GM12892 (cell line): Measurements from ENCODE around the gene FBLIM1. TPM values are rescaled to one million over a fixed set of nuclear protein-coding genes. Genes with fewer than 3 reads are reported as not detected.

Experiments
- DNase-seq: peaks from one replicate; pipeline ENCODE4 v3.0.0; 2011; ENCODE audit not compliant: insufficient read length
- FAIRE-seq: peaks from 2 replicates; lab custom pipeline; 2011; peaks lifted over from hg19 to GRCh38; lab: Jason Lieb, UNC
- POLR2A ChIP-seq: IDR thresholded peaks from 2 replicates; pipeline ENCODE4 v1.6.1; 2011; ENCODE audit warnings: low read depth, low read length, control low read depth
- POLR2AphosphoS5 ChIP-seq: IDR thresholded peaks from 2 replicates; pipeline ENCODE4 v1.6.1; 2011; ENCODE audit warnings: low read depth, low read length, control low read depth
- TAF1 ChIP-seq: IDR thresholded peaks from 2 replicates; pipeline ENCODE4 v1.6.1; 2011; ENCODE audit warnings: low read depth, mild to moderate bottlenecking, control low read depth, low read length, borderline replicate concordance
- polyA plus RNA-seq: library from polyadenylated mRNA; unstranded; fragments of >200 nt; gene quantifications from one replicate; pipeline ENCODE4 v1.2.1, GENCODE V29; 2012; ENCODE audit warnings: missing spikeins, inconsistent platforms; ENCODE audit not compliant: missing spikeins

FBLIM1 gene
- not detected for polyA plus RNA-seq

DNA sequence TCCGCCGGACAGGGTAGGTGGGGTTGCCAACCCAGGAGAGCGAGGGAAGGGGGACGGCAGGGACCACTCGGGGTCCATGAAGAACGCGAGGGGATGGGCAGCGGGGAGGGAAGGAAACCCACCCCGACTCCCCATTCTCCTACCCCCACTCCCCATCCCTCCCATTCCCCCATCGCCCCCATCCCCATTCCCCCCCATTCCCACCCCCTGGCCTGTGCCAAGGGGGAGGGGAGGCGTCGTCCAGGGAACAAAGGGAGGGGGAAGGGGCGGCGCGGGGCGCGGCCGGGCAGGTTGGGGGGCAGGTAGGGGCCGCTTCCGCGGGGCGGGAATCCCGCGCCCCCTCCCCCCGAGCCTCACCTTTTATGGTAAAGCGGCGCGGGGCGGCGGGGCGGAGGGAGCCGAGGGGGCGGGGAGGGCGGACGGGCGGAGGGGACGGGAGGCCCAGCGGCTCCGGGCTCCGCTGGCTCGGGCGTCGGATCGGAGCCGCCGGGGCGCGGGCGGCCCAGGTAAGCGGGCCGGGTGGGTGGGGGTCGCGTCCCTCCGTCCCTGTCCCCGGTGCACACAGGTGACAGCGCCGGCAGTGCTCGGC is at the start of gene FBLIM1:
TSS of gene FBLIM1 (plus strand) at position 453 of the 589 bp plus-strand sequence. CDS start 6,189 bp downstream, outside the sequence.
- DNase-seq (no peak), FAIRE-seq (no peak)
- TF ChIP-seq POLR2A (no peak), POLR2AphosphoS5 (no peak), TAF1 (no peak)

DNA sequence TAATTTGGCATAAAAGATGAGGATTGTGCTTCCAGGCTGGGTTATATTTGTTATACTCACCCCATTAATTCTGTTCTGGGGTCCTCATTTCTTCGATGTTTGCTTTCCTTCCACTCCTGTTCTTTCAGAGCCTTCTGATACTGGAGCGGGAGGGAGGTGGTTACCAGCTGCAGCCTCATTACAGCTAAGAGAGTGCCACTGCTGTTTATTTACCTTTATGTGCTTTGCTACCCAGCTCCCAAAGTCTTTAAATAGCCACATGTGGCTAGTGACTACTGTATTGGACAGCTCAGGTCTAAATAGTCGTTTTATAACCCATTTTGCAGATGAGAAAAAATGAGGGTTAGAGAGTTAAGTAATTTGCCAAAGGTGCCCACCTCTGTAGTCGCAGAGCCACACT is 49.4 kb upstream of the FBLIM1 start:
- TF ChIP-seq TAF1 (no peak), POLR2AphosphoS5 (no peak), POLR2A (no peak)
- no peak for DNase-seq
- no peak for FAIRE-seq

- FAIRE-seq: no peak
- no peak for TF ChIP-seq TAF1
- no peak for TF ChIP-seq POLR2A
- TF ChIP-seq POLR2AphosphoS5: no peak
- no peak for DNase-seq
Measured at GRCh38 chr1:15712168-15712567, 46.4 kb upstream of the FBLIM1 start.

DNA sequence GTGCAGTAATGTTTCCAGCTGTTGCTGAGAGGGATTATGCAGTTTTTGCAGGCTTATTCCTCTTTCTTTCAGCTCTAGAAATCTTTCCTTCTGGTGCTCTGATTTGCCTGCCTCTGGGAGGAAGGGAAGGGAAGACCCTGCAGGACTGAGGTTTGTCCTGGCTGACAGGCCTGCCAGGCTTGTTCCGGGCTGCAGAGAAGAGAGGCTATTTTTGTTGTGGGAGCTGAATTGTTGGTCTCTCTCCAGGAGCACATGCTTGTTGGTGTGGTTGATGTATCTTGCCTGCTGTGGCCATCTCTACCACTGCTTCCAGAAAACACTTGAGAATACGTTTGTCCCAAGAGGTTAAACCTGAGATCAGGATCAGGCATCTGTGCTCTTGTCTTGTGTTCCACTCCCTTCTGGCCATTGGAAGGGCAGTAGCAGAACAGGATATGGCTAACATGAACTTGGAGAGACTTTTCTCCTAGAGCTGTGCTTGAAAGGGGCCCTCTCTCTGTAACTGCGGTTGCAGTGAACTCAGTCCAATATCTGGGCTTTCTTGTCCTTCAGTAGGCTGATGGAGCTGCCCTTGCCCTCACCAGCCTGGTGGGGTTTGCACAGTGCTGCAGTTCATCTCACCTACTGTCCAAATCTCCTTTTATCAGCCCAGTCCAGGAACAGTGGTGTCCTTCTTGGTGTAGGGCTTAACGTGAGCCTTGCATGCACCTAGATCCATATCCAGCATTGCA is 44.0 kb upstream of the FBLIM1 start:
- no peak for DNase-seq
- TF ChIP-seq POLR2A: no peak
- TF ChIP-seq POLR2AphosphoS5: no peak
- no peak for TF ChIP-seq TAF1
- no peak for FAIRE-seq

- TF ChIP-seq POLR2A: no peak
- no peak for TF ChIP-seq POLR2AphosphoS5
- TF ChIP-seq TAF1: no peak
- FAIRE-seq: no peak
- DNase-seq: no peak
Measured at GRCh38 chr1:15717418-15718125, 41.0 kb upstream of the FBLIM1 start.

DNA sequence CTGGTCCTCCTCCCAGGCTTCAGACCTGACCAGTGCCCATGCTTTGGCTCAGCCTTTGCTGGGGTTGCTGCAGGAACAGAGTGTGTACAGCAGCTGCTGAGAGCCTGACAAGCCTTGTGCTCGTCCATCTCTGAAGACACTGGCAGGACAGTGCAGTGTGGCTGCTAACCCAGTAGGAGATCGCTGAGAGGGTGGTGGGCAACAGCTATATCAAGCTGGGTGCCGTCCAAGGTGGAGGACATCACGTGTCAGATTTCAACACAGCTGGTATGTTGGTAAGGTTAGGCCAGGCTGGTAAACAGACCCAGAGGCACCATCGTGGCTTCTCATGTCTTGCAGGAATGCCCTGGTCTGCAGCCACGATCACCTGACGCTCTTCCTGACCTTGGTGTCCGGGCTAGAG is 40.4 kb upstream of the FBLIM1 start:
- FAIRE-seq: no peak
- DNase-seq: no peak
- TF ChIP-seq POLR2A (no peak), POLR2AphosphoS5 (no peak), TAF1 (no peak)

DNA sequence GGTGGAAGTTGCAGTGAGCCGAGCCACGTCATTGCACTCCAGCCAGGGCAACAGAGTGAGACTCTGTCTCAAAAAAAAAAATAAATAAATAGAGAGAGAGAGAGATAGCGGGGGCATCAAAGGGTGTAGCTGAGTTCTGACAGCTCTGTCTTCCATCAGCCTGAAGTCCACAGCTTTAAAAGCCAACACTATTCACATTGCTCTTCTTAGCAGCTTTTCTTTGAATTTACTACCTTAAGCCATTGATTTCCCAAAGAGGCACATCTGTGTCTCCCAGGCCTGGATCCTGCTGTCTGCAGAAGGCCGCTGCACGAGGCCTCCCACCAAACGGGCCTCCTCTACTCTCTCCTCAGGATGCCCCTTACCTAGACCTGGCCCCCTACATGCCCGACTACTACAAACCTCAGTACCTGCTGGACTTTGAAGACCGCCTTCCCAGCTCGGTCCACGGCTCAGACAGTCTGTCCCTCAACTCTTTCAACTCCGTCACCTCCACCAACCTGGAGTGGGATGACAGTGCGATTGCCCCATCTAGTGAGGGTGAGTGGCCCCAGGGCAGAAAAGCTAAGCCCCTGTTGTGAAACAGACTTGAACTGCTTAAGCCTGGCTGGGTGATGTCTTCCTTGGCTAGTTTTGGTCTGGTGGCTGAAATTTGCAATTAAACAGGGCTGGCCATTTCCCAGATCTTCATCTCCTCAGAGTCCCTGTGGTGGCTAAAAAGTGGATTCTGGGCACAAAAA is 39.0 kb upstream of the FBLIM1 start:
- TF ChIP-seq TAF1: no peak
- TF ChIP-seq POLR2AphosphoS5: no peak
- no peak for TF ChIP-seq POLR2A
- FAIRE-seq (no peak), DNase-seq (no peak)

DNA sequence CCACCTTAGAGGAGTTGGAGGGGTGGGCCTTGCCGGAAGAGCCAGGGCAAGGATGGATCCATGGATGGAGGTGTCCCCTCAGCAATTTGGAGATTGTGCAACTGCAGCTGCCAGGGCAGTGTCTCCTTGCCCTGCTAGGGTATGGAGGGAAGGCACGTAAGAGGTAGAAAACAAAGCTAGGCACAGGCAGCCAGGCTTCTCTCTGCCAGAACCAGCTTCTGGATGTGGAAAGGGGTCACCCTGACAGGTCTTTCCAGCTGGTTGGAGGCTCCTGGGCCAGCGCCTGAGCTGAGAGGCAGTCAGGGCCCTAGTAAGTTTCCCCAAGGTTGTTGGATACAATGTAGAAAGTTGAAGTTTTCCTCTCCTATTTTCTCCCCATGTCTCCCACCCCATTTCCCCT is 37.7 kb upstream of the FBLIM1 start:
- no peak for FAIRE-seq
- no peak for DNase-seq
- TF ChIP-seq TAF1: no peak
- TF ChIP-seq POLR2AphosphoS5: no peak
- TF ChIP-seq POLR2A: no peak

GRCh38 chr1:15722411-15722810 is 36.2 kb upstream of the FBLIM1 start:
- TF ChIP-seq POLR2AphosphoS5 (no peak), TAF1 (no peak), POLR2A (no peak)
- DNase-seq: no peak
- FAIRE-seq: no peak

GRCh38 chr1:15722836-15723532 is 35.6 kb upstream of the FBLIM1 start:
- FAIRE-seq (no peak), DNase-seq (no peak)
- TF ChIP-seq POLR2A (no peak), POLR2AphosphoS5 (no peak), TAF1 (no peak)

- FAIRE-seq (no peak), DNase-seq (no peak)
- TF ChIP-seq TAF1 (no peak), POLR2AphosphoS5 (no peak), POLR2A (no peak)
Measured at GRCh38 chr1:15723631-15724246, 34.9 kb upstream of the FBLIM1 start.
